Measurements from ENCODE around the gene CBFB.
A peak's percentile ranks its signal among the peaks of the same experiment; 100 is the strongest.
"Not testable (repeated sequence)": the region's sequence is repeated elsewhere in the genome, so short reads cannot be mapped to it uniquely, and the experiment has no call there.

Gene CBFB

DNA sequence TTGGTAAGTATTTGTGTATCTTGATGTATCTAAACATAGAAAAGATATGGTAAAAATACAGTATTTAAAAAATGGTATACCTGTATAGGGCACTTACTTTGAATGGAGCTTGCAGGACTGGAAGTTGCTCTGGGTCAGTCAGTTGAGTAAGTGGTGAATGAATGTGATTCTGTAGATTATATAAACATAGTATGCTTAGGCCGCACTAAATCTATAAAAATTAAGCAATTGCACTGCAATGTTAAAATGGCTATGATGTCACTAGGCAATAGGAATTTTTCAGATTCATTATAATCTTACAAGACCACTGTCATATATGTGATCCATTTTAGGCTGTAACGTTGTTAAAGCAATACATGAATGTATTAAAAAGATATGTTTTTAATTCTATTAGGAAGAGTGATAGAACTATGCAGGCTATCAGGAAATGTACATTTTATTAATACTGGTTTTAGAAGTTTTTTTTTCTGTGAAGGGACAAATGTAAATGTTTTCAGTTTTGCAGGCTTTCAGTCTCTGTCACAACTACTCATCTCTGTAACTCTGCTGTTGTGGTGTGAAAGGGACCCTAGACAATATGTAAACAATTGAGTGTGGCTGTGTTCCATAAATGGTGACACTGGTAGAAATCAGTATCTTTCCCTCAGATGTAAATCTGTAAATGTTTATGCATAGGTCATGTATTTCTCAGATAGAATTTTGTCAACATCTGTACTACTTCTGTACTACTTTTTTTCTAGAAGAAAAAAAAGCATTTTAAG lies 10.5 kb downstream of the CBFB start:
- H3K27ac ChIP-seq (ENCODE audit: low read depth in 2 of 2, low read length in 2 of 2) = no peak overlapping the region
- H3K4me1 ChIP-seq (ENCODE audit: control insufficient read depth in 2 of 2, insufficient read depth in 2 of 2, low read length in 2 of 2) = no peaks in the 10 kb centered on the region
- no peaks in the 10 kb centered on the region for H3K9me3 ChIP-seq (ENCODE audit: control insufficient read depth in 2 of 2, low read length in 2 of 2)
- H3K9ac ChIP-seq (ENCODE audit: low read depth in 1 of 2, low read length in 2 of 2) = no peak overlapping the region
- no peak overlapping the region for H3K4me3 ChIP-seq (ENCODE audit: low read length in 2 of 2)
- H3K36me3 ChIP-seq (ENCODE audit: control insufficient read depth in 2 of 2, insufficient read depth in 2 of 2, low read length in 2 of 2) = peaks cover 15 to 18% of the 10 kb centered on the region in 2 donors
- H3K27me3 ChIP-seq (ENCODE audit: control insufficient read depth in 2 of 2, insufficient read depth in 2 of 2, low read length in 2 of 2) = no peaks in the 10 kb centered on the region

DNA sequence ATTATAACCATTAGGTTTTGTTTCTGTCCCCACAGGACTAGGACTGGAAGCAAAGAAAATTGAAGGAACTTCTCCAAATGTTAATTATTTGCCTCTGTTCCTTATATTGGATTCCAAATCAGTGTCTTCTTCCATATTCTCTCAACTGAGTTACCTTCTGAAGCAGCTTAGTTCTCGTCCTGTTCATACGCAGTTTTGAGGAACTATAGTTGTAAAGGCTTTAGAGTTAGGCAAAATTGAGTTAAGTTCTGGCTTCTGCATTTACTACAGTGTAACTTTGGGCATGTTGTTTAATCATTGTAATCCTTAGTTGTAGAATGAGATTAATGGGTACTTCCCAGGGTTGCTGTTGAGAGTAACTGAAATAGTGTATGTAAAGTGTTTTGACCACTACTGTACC lies 11.2 kb downstream of the CBFB start:
- peaks cover 12 to 14% of the 10 kb centered on the region in 2 donors for H3K36me3 ChIP-seq (ENCODE audit: control insufficient read depth in 2 of 2, insufficient read depth in 2 of 2, low read length in 2 of 2)
- no peaks in the 10 kb centered on the region for H3K9me3 ChIP-seq (ENCODE audit: control insufficient read depth in 2 of 2, low read length in 2 of 2)
- no peak overlapping the region for H3K4me3 ChIP-seq (ENCODE audit: low read length in 2 of 2)
- no peak overlapping the region for H3K27ac ChIP-seq (ENCODE audit: low read depth in 2 of 2, low read length in 2 of 2)
- no peak overlapping the region for H3K9ac ChIP-seq (ENCODE audit: low read depth in 1 of 2, low read length in 2 of 2)
- no peaks in the 10 kb centered on the region for H3K27me3 ChIP-seq (ENCODE audit: control insufficient read depth in 2 of 2, insufficient read depth in 2 of 2, low read length in 2 of 2)
- no peaks in the 10 kb centered on the region for H3K4me1 ChIP-seq (ENCODE audit: control insufficient read depth in 2 of 2, insufficient read depth in 2 of 2, low read length in 2 of 2)

GRCh38 chr16:67040906-67041305 lies 12.0 kb downstream of the CBFB start:
- no peak overlapping the region for H3K9ac ChIP-seq (ENCODE audit: low read depth in 1 of 2, low read length in 2 of 2)

GRCh38 chr16:67041520-67041919 lies 12.6 kb downstream of the CBFB start:
- H3K4me1 ChIP-seq (ENCODE audit: control insufficient read depth in 2 of 2, insufficient read depth in 2 of 2, low read length in 2 of 2); H3K9ac ChIP-seq (ENCODE audit: low read depth in 1 of 2, low read length in 2 of 2); H3K9me3 ChIP-seq (ENCODE audit: control insufficient read depth in 2 of 2, low read length in 2 of 2); H3K4me3 ChIP-seq (ENCODE audit: low read length in 2 of 2); H3K27me3 ChIP-seq (ENCODE audit: control insufficient read depth in 2 of 2, insufficient read depth in 2 of 2, low read length in 2 of 2); H3K27ac ChIP-seq (ENCODE audit: low read depth in 2 of 2, low read length in 2 of 2): not testable (repeated sequence)
- peaks cover 9 to 12% of the 10 kb centered on the region in 2 donors for H3K36me3 ChIP-seq (ENCODE audit: control insufficient read depth in 2 of 2, insufficient read depth in 2 of 2, low read length in 2 of 2)

More at GRCh38 chr16:67040906-67041305, 12.0 kb downstream of the CBFB start:
- H3K9me3 ChIP-seq (ENCODE audit: control insufficient read depth in 2 of 2, low read length in 2 of 2) = no peaks in the 10 kb centered on the region
- H3K36me3 ChIP-seq (ENCODE audit: control insufficient read depth in 2 of 2, insufficient read depth in 2 of 2, low read length in 2 of 2) = peaks cover 10 to 12% of the 10 kb centered on the region in 2 donors
- no peaks in the 10 kb centered on the region for H3K4me1 ChIP-seq (ENCODE audit: control insufficient read depth in 2 of 2, insufficient read depth in 2 of 2, low read length in 2 of 2)
- no peaks in the 10 kb centered on the region for H3K27me3 ChIP-seq (ENCODE audit: control insufficient read depth in 2 of 2, insufficient read depth in 2 of 2, low read length in 2 of 2)
- no peak overlapping the region for H3K27ac ChIP-seq (ENCODE audit: low read depth in 2 of 2, low read length in 2 of 2)
- H3K4me3 ChIP-seq (ENCODE audit: low read length in 2 of 2) = no peak overlapping the region

DNA sequence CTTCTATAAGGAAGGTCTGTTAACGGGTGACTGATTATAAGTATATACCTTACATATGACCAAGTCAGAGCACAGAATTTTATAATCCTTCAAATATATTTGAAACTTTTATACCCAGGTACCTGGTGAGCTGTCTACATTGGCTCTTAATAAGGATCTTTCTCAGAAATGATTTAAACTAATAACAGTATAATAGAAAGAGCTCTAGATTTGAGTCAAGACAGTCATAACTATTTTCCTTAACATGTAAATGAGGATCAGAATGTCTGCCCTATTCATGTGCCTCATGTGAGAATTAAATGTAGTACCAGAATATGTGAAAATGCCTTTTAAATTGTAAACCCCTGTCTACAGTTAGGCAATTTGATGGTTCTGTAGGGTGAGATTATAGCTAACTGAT lies 14.5 kb downstream of the CBFB start:
- no peak overlapping the region for H3K4me3 ChIP-seq (ENCODE audit: low read length in 2 of 2)
- no peak overlapping the region for H3K9ac ChIP-seq (ENCODE audit: low read depth in 1 of 2, low read length in 2 of 2)
- H3K9me3 ChIP-seq (ENCODE audit: control insufficient read depth in 2 of 2, low read length in 2 of 2) = no peaks in the 10 kb centered on the region
- H3K27ac ChIP-seq (ENCODE audit: low read depth in 2 of 2, low read length in 2 of 2) = no peak overlapping the region
- H3K4me1 ChIP-seq (ENCODE audit: control insufficient read depth in 2 of 2, insufficient read depth in 2 of 2, low read length in 2 of 2) = no peaks in the 10 kb centered on the region
- peaks cover 9 to 12% of the 10 kb centered on the region in 2 donors for H3K36me3 ChIP-seq (ENCODE audit: control insufficient read depth in 2 of 2, insufficient read depth in 2 of 2, low read length in 2 of 2)
- no peaks in the 10 kb centered on the region for H3K27me3 ChIP-seq (ENCODE audit: control insufficient read depth in 2 of 2, insufficient read depth in 2 of 2, low read length in 2 of 2)

- Histone ChIP-seq H3K27me3 (ENCODE audit: control insufficient read depth in 2 of 2, insufficient read depth in 2 of 2, low read length in 2 of 2) (no peaks in the 10 kb centered on the region), H3K9ac (ENCODE audit: low read depth in 1 of 2, low read length in 2 of 2) (no peak overlapping the region), H3K36me3 (ENCODE audit: control insufficient read depth in 2 of 2, insufficient read depth in 2 of 2, low read length in 2 of 2) (peaks cover 5% of the 10 kb centered on the region in 2 donors), H3K9me3 (ENCODE audit: control insufficient read depth in 2 of 2, low read length in 2 of 2) (no peaks in the 10 kb centered on the region), H3K4me3 (ENCODE audit: low read length in 2 of 2) (no peak overlapping the region), H3K4me1 (ENCODE audit: control insufficient read depth in 2 of 2, insufficient read depth in 2 of 2, low read length in 2 of 2) (no peaks in the 10 kb centered on the region), H3K27ac (ENCODE audit: low read depth in 2 of 2, low read length in 2 of 2) (no peak overlapping the region)
Observed at GRCh38 chr16:67050796-67051195, 21.8 kb downstream of the CBFB start.

GRCh38 chr16:67052399-67052798 lies 23.4 kb downstream of the CBFB start:
- Histone ChIP-seq H3K4me3 (ENCODE audit: low read length in 2 of 2) (no peak overlapping the region), H3K36me3 (ENCODE audit: control insufficient read depth in 2 of 2, insufficient read depth in 2 of 2, low read length in 2 of 2) (peaks cover 5% of the 10 kb centered on the region in 2 donors), H3K4me1 (ENCODE audit: control insufficient read depth in 2 of 2, insufficient read depth in 2 of 2, low read length in 2 of 2) (no peaks in the 10 kb centered on the region), H3K9me3 (ENCODE audit: control insufficient read depth in 2 of 2, low read length in 2 of 2) (no peaks in the 10 kb centered on the region), H3K9ac (ENCODE audit: low read depth in 1 of 2, low read length in 2 of 2) (no peak overlapping the region), H3K27ac (ENCODE audit: low read depth in 2 of 2, low read length in 2 of 2) (no peak overlapping the region), H3K27me3 (ENCODE audit: control insufficient read depth in 2 of 2, insufficient read depth in 2 of 2, low read length in 2 of 2) (no peaks in the 10 kb centered on the region)

DNA sequence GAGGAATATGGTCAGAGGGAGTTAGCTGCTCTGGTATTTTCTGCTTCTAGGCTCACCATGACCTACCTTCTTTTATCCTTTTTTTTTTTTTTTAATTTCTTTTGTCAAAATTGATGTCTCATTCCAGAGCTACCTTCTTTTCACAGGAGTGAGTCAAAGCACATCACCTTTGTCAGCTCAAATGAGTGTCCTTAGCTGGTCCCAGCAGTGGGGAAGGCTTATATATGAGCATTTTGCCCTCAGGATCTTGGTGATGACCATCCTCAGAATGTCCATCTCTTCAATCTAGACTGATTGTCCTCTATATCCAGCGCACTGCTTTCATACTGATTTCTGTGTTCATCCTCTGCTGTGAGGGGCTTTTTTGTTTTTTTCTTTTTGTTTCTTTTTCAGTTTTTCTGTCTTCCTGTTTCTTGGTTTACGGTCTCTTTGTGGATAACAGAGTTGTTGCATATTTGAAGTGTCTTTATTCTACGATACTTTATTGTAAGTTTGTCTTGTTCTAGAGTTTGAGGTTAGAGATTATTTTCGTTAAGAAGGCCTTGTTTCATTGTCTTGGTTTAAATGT lies 24.9 kb downstream of the CBFB start:
- no peaks in the 10 kb centered on the region for H3K4me1 ChIP-seq (ENCODE audit: control insufficient read depth in 2 of 2, insufficient read depth in 2 of 2, low read length in 2 of 2)

GRCh38 chr16:67054901-67055300 lies 26.0 kb downstream of the CBFB start:
- no peak overlapping the region for H3K4me3 ChIP-seq (ENCODE audit: low read length in 2 of 2)

More for the DNA sequence above, 24.9 kb downstream of the CBFB start:
- H3K4me3 ChIP-seq (ENCODE audit: low read length in 2 of 2) = no peak overlapping the region
- no peaks in the 10 kb centered on the region for H3K9me3 ChIP-seq (ENCODE audit: control insufficient read depth in 2 of 2, low read length in 2 of 2)
- no peaks in the 10 kb centered on the region for H3K27me3 ChIP-seq (ENCODE audit: control insufficient read depth in 2 of 2, insufficient read depth in 2 of 2, low read length in 2 of 2)
- H3K36me3 ChIP-seq (ENCODE audit: control insufficient read depth in 2 of 2, insufficient read depth in 2 of 2, low read length in 2 of 2) = peaks cover 5% of the 10 kb centered on the region in 2 donors
- H3K27ac ChIP-seq (ENCODE audit: low read depth in 2 of 2, low read length in 2 of 2) = no peak overlapping the region
- no peak overlapping the region for H3K9ac ChIP-seq (ENCODE audit: low read depth in 1 of 2, low read length in 2 of 2)

DNA sequence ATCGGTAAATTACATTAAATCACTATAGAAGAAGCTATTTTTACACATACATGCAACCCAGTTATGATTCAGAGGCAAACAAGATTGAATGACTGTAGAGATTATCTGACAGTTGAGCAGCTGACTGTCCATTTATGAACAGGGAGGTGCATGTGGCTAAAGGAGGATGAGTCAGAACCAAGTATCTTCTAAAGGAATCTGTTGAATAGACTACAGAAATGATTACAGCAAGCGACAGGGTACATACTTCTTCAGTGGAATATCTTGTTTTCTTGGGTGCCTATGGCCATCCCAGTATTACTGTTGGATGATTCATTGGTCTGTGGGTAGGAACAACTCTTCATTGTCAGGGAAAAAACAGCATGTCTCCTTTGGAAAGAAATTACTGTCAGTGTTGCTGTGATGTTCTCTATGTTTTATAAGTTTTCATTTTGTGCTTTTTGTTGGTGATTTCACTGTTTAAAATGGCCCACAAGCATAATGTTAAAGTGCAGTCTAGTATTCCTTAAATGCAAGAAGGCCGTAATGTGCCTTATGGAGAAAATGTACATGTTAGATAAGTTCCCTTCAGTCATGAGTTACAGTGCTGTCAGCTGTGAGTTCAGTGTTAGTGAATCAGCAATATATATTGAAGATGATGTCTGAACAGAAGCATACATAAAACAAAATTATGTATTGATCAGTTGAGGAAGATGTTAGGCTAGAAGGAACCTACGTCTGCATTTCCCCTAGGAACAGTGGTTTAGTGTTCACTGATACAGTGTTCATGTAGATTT lies 27.0 kb downstream of the CBFB start:
- Histone ChIP-seq H3K4me3 (ENCODE audit: low read length in 2 of 2) (no peak overlapping the region), H3K27ac (ENCODE audit: low read depth in 2 of 2, low read length in 2 of 2) (peak overlapping the region in 1 of 2 donors; percentile 27)

More at GRCh38 chr16:67054901-67055300, 26.0 kb downstream of the CBFB start:
- no peak overlapping the region for H3K27ac ChIP-seq (ENCODE audit: low read depth in 2 of 2, low read length in 2 of 2)
- peaks cover 0 to 6% of the 10 kb centered on the region in 2 donors for H3K36me3 ChIP-seq (ENCODE audit: control insufficient read depth in 2 of 2, insufficient read depth in 2 of 2, low read length in 2 of 2)
- no peak overlapping the region for H3K9ac ChIP-seq (ENCODE audit: low read depth in 1 of 2, low read length in 2 of 2)
- H3K9me3 ChIP-seq (ENCODE audit: control insufficient read depth in 2 of 2, low read length in 2 of 2) = no peaks in the 10 kb centered on the region
- H3K4me1 ChIP-seq (ENCODE audit: control insufficient read depth in 2 of 2, insufficient read depth in 2 of 2, low read length in 2 of 2) = no peaks in the 10 kb centered on the region
- no peaks in the 10 kb centered on the region for H3K27me3 ChIP-seq (ENCODE audit: control insufficient read depth in 2 of 2, insufficient read depth in 2 of 2, low read length in 2 of 2)

More for the DNA sequence above, 27.0 kb downstream of the CBFB start:
- H3K4me1 ChIP-seq (ENCODE audit: control insufficient read depth in 2 of 2, insufficient read depth in 2 of 2, low read length in 2 of 2) = no peaks in the 10 kb centered on the region
- no peaks in the 10 kb centered on the region for H3K9me3 ChIP-seq (ENCODE audit: control insufficient read depth in 2 of 2, low read length in 2 of 2)
- peaks cover 0 to 6% of the 10 kb centered on the region in 2 donors for H3K36me3 ChIP-seq (ENCODE audit: control insufficient read depth in 2 of 2, insufficient read depth in 2 of 2, low read length in 2 of 2)
- no peaks in the 10 kb centered on the region for H3K27me3 ChIP-seq (ENCODE audit: control insufficient read depth in 2 of 2, insufficient read depth in 2 of 2, low read length in 2 of 2)
- no peak overlapping the region for H3K9ac ChIP-seq (ENCODE audit: low read depth in 1 of 2, low read length in 2 of 2)

All from mucosa of rectum (tissue), 2 donors.